Measurements from ENCODE around the gene GATAD2A.

GATAD2A gene

DNA sequence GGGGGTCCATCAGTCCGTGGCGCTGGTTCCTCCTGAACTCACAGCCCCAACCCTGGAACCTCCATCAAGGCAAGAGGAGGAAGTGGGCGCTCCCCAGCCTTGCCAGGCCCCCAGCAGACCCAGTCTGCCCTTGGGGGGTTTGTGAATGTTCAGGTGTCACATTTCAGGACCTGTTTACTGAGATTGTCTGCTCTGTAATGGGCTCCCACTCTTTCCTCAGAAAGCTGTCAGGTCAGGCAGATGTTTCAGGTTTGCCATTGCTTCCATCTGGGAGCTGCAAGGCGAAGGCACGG is 80.5 kb downstream of the GATAD2A start:
- no peak overlapping the region for H3K4me3 ChIP-seq (ENCODE audit: low read length)
- TF ChIP-seq ZNF274 (IDR thresholded peaks at IDR 0.05; ENCODE audit: low read depth, low read length), result no peak

DNA sequence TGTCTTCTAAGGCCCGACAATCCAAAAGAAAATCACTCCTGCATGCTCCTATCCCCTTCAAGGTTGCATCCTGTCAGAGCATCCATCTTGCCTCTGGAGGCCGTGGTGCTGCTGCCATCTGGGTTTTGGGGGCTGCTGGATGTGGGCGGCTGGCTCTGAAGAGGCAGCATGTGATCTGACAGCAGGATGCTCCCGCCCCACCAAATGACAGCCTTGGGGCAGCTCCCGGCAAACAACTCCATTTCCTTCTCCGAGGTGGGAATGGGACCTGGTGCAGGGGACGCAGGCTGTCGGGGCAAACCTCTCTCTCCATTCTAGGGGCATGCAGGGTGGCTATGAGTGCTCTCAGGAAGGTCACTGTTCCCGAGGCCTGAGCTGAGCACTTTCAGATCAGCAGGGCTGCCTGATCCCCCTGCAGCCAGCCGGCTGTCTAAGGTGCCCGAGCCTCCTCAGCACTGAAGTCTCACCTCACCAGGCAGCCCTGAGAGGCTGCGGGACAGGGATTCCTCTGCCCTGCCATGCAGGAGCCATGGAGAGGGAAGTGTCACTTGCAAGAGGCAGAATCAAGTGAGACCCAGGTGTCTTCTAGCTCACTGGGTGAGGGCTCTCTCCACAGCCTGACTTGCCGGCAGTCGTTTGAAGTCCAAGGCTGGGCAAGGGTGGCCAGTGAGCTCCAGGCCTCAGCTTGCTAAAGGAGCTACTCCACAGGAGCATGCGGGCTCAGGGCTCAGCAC is 81.0 kb downstream of the GATAD2A start:
- TF ChIP-seq ZNF274 (IDR thresholded peaks at IDR 0.05; ENCODE audit: low read depth, low read length), result no peak
- no peak overlapping the region for H3K4me3 ChIP-seq (ENCODE audit: low read length)

DNA sequence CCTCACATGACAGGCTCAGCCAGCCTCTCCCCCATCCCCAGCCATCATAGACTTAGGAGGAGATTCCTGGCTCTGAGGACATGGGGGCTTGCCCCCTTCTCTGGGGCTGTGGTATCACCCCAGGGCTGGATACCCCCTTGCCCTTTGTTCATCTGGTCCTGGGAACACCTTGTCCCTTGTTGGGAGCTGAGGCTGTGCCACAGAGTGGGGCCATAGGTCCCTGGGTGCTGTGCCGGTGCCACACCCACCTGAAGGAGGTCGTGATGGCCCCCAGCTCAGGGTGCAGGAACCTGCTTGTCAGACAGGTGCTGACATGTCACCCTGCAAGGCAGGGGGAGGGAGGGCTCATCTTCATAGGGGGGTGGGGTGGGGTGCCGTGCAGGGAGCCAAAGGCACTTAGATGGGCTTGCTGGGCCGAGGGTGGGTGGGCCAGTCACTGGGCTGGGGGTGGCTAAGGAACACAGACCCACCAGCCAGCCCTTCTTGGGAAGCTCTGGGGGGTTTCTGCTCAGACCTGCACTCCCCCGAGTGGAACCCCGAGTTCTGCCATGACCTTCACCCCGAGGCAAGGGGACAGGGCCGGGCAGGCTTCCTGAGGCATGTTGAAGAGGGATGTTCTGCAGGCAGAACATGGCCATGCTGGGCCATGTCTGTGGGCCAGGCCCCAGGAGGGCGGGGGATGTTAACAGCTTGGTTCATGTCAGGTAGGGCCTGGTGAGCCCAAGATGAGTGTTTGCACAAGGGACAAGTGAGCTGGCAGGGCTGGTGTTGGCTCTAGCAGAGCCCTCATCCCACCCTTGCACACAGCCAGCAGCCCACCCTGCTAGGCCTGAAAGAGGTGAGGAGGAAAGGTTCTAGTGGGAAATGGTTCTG is 81.8 kb downstream of the GATAD2A start:
- H3K4me3 ChIP-seq (ENCODE audit: low read length), result no peak overlapping the region
- TF ChIP-seq ZNF274 (IDR thresholded peaks at IDR 0.05; ENCODE audit: low read depth, low read length), result no peak

DNA sequence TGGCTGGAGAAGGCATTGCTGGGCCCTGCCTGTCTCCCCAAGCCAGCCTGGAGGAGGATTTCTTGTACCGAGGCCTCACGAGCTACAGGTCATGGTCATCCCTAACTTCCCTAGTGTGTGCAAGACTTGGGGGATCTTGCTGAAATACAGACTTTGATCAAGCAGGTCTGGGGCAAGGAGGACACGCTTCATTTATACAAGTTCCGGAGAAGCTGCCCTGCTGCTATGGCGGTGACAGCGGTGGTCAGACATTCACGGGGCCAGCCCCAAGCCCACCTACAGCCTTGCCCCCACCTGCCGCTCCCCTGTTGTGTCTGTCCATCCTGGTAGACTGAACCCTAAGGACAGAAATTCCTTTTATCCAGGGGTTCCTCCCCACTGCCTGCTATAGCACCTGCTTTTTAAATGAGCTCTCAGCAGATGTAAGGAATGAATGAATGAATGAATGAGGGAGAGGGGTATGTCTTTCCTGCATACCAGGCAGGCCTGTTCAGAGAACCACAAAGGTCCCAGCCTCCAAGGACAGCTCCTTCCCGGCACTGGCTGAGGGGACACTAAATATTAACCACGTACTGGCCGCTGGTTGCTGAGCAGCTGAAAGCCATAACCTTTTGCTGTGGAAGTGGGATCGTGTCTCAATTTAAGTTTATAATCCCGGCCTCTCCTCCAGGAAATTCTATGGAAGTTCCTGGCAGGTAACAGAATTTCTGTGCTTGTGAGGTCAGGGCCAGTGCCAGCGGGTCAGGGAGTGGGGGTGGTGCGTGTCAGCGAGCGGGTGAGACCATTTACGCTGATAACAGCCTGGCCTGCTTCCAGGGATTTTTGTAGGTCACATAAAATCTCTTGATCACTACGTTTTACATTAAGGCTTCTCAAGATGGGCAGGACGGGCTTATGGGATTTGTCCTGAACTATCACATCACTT is 82.7 kb downstream of the GATAD2A start:
- H3K4me3 ChIP-seq (ENCODE audit: low read length), result no peak overlapping the region
- no peak for TF ChIP-seq ZNF274 (IDR thresholded peaks at IDR 0.05; ENCODE audit: low read depth, low read length)

DNA sequence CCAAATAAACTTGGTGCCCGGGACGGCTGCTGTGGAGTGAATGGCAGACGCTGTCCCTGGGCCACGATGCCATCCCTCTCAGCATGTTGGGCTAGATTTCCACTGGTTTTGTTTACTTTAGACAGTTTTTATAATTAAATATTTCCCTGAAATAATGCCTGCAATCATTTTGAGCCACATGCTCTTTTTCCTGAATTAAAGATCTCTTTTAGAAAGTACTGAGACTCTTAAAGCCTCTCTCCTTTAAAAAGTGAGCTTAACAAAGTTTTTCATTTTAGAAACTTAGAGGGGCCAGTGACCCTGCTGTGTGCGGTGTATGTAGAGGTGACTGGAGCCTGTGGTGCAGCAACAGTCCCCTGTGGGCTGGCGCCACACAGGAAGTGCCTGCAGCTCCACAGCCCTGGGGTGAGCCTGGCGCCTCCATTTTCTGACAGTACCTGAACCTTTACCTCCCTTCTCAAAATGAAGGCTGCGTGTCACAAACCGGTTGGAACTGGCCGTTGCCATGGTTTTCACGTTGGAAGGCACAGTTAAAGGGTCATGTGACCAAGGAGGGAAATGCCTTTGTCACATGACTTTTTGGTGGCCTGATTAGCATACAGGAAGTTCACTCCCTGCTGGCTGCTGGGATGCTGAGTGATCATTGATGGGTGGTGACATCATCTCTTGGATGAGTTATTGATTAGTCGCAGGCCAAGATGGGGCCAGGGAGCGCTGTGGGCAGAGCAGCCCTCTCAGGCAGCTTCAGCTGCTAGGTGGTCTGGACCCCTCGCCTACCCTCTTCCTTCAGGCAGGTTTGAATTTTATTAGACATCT is 83.6 kb downstream of the GATAD2A start:
- TF ChIP-seq ZNF274 (IDR thresholded peaks at IDR 0.05; ENCODE audit: low read depth, low read length), result no peak
- H3K4me3 ChIP-seq (ENCODE audit: low read length), result no peak overlapping the region

DNA sequence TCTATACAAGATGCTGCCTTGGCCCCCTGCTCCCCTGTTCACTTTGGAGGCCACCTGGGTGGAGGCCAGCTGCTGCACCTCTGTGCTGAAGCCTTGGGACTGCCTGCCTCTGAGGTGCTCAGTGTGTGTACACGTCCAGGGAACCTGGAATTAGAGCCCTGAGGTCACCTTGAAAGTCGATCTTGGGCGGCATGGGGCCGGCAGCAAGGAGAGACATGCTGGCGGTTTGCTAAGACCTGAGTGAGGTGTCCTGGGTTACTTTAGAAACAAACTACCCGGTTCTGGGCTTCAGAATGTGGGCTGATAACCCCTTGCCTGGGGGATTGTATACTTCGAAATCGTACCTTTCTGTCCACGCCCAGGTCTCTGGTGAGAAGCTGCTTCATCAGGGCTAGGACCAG is 84.3 kb downstream of the GATAD2A start:
- no peak for TF ChIP-seq ZNF274 (IDR thresholded peaks at IDR 0.05; ENCODE audit: low read depth, low read length)
- no peak overlapping the region for H3K4me3 ChIP-seq (ENCODE audit: low read length)

DNA sequence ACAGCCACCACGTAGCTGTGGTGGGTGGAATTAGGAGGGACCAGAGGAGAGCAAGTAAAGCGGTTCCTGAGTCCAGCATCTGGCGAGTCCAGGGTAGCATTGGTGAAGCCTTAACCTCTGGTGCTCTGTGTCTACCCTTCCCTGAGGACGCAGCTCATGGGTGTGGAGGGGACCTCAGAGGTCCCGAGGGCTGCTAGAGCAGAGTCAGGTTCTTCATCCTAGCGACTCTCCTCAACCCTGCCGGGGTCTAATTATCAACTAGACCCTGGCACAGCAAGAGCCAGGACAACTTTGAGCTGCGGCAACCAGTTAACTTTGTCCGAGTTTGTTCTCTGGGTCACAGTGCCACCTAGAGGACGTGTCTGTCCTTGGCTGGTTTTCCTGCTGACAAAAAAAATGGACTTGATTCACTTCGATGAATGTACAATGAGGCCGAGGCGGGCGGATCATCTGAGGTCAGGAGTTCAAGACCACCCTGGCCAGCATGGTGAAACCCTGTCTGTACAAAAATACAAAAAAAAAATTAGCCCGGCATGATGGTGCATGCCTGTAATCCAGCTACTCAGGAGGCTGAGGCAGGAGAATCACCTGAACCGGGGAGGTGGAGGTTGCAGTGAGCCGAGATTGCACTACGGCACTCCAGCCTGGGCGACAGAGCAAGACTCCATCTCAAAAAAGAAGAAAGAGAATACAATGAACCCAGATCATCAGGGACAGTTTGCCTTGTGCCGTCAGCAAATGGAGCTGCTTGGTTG is 84.9 kb downstream of the GATAD2A start:
- TF ChIP-seq ZNF274 (IDR thresholded peaks at IDR 0.05; ENCODE audit: low read depth, low read length), result no peak
- no peak overlapping the region for H3K4me3 ChIP-seq (ENCODE audit: low read length)

DNA sequence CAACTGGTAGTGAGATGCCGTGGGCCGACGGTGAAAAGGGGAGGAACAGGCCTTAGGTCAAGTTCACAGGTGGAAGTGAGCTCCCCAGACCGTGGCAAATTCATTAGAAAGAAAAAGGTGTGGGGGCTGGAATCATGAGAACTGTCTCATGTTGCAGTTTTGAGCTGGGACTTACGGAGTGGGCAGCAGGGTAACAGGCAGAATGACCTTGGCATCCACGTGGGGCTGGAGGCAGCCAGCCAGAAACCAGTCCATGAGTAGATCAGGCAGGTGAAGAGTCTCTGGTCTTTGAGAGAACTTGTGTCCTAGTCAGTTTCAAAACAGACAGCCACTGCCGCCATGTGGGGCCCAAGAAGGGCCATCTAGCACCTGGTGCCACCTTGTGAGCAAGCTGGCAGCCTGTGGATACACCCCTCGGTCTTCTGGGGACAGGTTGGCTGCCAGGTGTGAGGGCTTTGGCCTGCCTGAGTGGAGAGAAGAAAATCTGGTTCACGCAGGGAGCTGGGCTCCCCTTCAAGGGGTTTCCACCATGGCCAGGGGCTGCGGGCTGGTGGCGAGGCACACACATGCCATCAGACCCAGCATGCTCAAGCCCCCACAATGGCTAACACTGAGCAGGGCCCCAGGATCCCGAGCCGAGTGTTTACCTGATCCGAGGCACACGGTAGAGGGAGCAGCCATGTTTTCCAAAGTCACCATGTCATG is 86.0 kb downstream of the GATAD2A start:
- TF ChIP-seq ZNF274 (IDR thresholded peaks at IDR 0.05; ENCODE audit: low read depth, low read length), result no peak
- H3K4me3 ChIP-seq (ENCODE audit: low read length), result no peak overlapping the region

DNA sequence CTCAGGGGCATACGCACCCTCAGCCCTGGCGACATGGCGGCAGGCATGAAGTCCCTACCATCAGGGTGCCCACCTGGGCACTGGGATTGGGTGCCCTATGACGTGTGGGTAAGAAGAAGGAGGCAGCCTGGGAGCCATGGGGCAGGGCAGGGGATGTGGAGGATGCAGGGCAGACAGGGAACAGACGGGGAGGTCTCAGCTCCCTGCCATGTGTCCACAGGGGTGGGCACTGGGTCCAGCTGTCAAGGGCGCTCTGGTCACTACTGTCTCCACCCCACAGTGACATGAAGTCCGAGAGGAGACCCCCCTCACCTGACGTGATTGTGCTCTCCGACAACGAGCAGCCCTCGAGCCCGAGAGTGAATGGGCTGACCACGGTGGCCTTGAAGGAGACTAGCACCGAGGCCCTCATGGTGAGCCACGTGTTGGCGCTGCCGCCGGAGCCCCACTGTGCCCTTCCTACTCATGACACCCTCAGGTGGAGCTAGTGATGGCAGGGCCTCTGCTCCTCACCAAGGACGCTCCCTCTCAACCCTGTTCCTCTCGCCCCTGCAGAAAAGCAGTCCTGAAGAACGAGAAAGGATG is 86.6 kb downstream of the GATAD2A start:
- TF ChIP-seq ZNF274 (IDR thresholded peaks at IDR 0.05; ENCODE audit: low read depth, low read length), result no peak
- no peak overlapping the region for H3K4me3 ChIP-seq (ENCODE audit: low read length)

DNA sequence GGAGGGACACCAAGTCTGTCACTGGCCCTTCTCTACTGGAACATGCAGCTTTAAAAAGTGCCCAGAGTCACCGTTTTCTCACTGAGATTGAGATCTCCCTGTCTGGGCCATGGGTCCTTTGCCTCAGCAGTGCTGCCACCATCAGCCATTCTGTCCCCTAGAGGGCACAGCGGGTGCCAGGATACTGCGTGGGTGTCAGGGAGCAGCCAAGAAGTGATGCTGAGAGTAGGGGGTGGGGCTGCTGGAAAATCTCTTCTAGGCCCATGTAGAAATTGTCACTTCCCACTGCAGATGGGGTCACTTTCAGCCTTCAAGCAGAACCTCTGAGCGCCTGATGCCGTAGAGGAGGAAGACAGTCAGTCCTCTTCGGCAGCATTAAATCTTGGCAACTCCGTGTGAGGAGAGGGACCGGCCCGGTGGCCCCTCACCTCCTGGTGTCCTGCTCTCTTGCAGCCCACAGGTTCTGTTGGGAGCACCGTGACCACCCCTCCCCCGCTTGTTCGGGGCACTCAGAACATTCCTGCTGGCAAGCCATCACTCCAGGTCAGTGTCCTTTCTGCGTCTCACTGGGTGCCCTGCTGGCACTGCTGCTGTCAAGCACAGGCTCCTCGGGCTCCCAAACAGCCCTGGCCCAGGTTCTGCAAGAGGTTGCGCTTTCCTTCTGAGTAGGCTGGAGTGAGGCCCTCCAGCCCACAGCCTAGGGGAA is 88.5 kb downstream of the GATAD2A start:
- TF ChIP-seq ZNF274 (IDR thresholded peaks at IDR 0.05; ENCODE audit: low read depth, low read length), result no peak
- no peak overlapping the region for H3K4me3 ChIP-seq (ENCODE audit: low read length)
